Karpas-422 (cell line): ENCODE measurements around the gene ARPIN. TPM values are rescaled to one million over a fixed set of nuclear protein-coding genes. Genes with fewer than 3 reads are reported as not detected.
"Not testable (repeated sequence)": the region's sequence is repeated elsewhere in the genome, so short reads cannot be mapped to it uniquely, and the experiment has no call there.

Experiments
- DNase-seq: peaks from one replicate; pipeline ENCODE4 v3.0.0-alpha.2; 2015
- H2AFZ ChIP-seq: fragments of 200-600 bp; sonication (generic); 2 replicates; pipeline ENCODE4 v1.6.1; 2014; ENCODE audit warnings: antibody characterized with exemption, low read length, mixed read lengths
- H3K27ac ChIP-seq: fragments of 200-600 bp; sonication (generic); 2 replicates; pipeline ENCODE4 v1.5.1; 2014; ENCODE audit warnings: mild to moderate bottlenecking, low read length, moderate library complexity
- H3K27me3 ChIP-seq: fragments of 200-600 bp; sonication (generic); 2 replicates; pipeline ENCODE4 v1.6.1; 2014; ENCODE audit warnings: low read length, mixed read lengths
- H3K36me3 ChIP-seq: fragments of 200-600 bp; sonication (generic); 2 replicates; pipeline ENCODE4 v1.6.1; 2014; ENCODE audit warnings: low read length, mixed read lengths; ENCODE audit not compliant: insufficient read depth
- H3K4me1 ChIP-seq: fragments of 200-600 bp; sonication (generic); 2 replicates; pipeline ENCODE4 v1.6.1; 2014; ENCODE audit warnings: mild to moderate bottlenecking, low read length, mixed read lengths
- H3K4me2 ChIP-seq: fragments of 200-600 bp; sonication (generic); 2 replicates; pipeline ENCODE4 v1.6.1; 2014; ENCODE audit warnings: low read length, low read depth, mild to moderate bottlenecking; ENCODE audit not compliant: poor library complexity, severe bottlenecking
- H3K4me3 ChIP-seq: fragments of 200-600 bp; sonication (generic); 2 replicates; pipeline ENCODE4 v1.5.1; 2014; ENCODE audit warnings: mild to moderate bottlenecking, antibody characterized with exemption, low read length, mixed read lengths
- H3K79me2 ChIP-seq: fragments of 200-600 bp; sonication (generic); 2 replicates; pipeline ENCODE4 v1.6.1; 2014; ENCODE audit warnings: mild to moderate bottlenecking, low read length, mixed read lengths
- H3K9ac ChIP-seq: fragments of 200-600 bp; sonication (generic); 2 replicates; pipeline ENCODE4 v1.6.0; 2014; ENCODE audit warnings: low read length
- H3K9me2 ChIP-seq: fragments of 200-600 bp; sonication (generic), shearing (Covaris generic); replicated peaks from 2 replicates; pipeline ENCODE4 v1.6.0; 2014; ENCODE audit warnings: mild to moderate bottlenecking, low read length, moderate library complexity; ENCODE audit not compliant: insufficient read depth
- H3K9me3 ChIP-seq: fragments of 300-700, 200-600 bp; sonication (generic); 2 replicates; pipeline ENCODE4 v1.6.1; 2014; ENCODE audit warnings: low read length, mixed read lengths
- H4K20me1 ChIP-seq: fragments of 200-600 bp; sonication (generic); 2 replicates; pipeline ENCODE4 v1.6.1; 2014; ENCODE audit warnings: mild to moderate bottlenecking, antibody characterized with exemption, low read length, low read depth; ENCODE audit not compliant: insufficient read depth
- total RNA-seq: library from RNA; depleted of rRNA; stranded (reverse); fragments of >200 nt; shearing (Covaris generic); gene quantifications from 2 replicates; pipeline ENCODE4 v1.2.3, GENCODE V29; 2014; ENCODE audit warnings: low replicate concordance

The ARPIN gene
- total RNA-seq, 1 experiment from 2014 or later = not detected

- Histone ChIP-seq H3K4me1 (peaks cover 25% of the 10 kb centered on the region), H3K9me2 (no peaks in the 10 kb centered on the region), H3K4me2 (peak within 1 kb of the TSS; percentile 77), H3K9me3 (no peaks in the 10 kb centered on the region), H3K36me3 (peaks cover 5% of the 10 kb centered on the region; the same call in 1 of the 2 replicates), H4K20me1 (no peaks in the 10 kb centered on the region), H3K79me2 (peaks cover 37% of the 10 kb centered on the region), H3K9ac (peak within 1 kb of the TSS; percentile 92), H3K27me3 (no peaks in the 10 kb centered on the region), H2AFZ (peak within 1 kb of the TSS; percentile 82), H3K27ac (peak within 1 kb of the TSS; percentile 83), H3K4me3 (peak within 1 kb of the TSS; percentile 88)
- DNase-seq = peak; percentile 97
Observed at GRCh38 chr15:89893696-89894447, 18.9 kb downstream of the ARPIN start, which contains the start of gene AP3S2. TSS of gene AP3S2 (minus strand) at chr15:89893994. CDS start at chr15:89893949, 45 bp downstream.

- Histone ChIP-seq H3K4me2 (peak overlapping the region; percentile 77), H4K20me1 (no peaks in the 10 kb centered on the region), H3K9me3 (no peaks in the 10 kb centered on the region), H3K79me2 (peaks cover 43% of the 10 kb centered on the region), H3K27me3 (no peaks in the 10 kb centered on the region), H3K36me3 (peaks cover 13% of the 10 kb centered on the region; the same call in 1 of the 2 replicates), H3K27ac (peak overlapping the region; percentile 83), H3K9ac (peak overlapping the region; percentile 92), H3K4me3 (peak overlapping the region; percentile 88), H2AFZ (no peak overlapping the region), H3K4me1 (peaks cover 21% of the 10 kb centered on the region), H3K9me2 (no peaks in the 10 kb centered on the region)
- peak; percentile 44 for DNase-seq
Observed at GRCh38 chr15:89893027-89893426, 19.7 kb downstream of the ARPIN start.

GRCh38 chr15:89888214-89888804 lies 24.4 kb downstream of the ARPIN start:
- H3K9me3 ChIP-seq = no peaks in the 10 kb centered on the region
- H3K4me1 ChIP-seq = peaks cover 17% of the 10 kb centered on the region
- H3K27ac ChIP-seq = no peak overlapping the region
- H3K27me3 ChIP-seq = no peaks in the 10 kb centered on the region
- H3K9ac ChIP-seq = no peak overlapping the region
- peaks cover 35% of the 10 kb centered on the region; the same call in 1 of the 2 replicates for H3K36me3 ChIP-seq
- peak; percentile 59 for DNase-seq
- H3K79me2 ChIP-seq = peaks cover 41% of the 10 kb centered on the region
- no peak overlapping the region for H3K4me3 ChIP-seq
- no peaks in the 10 kb centered on the region for H4K20me1 ChIP-seq
- H3K9me2 ChIP-seq = no peaks in the 10 kb centered on the region
- no peak overlapping the region for H2AFZ ChIP-seq
- H3K4me2 ChIP-seq = no peak overlapping the region

GRCh38 chr15:89885611-89886010 lies 27.1 kb downstream of the ARPIN start:
- Histone ChIP-seq H3K27me3 (no peaks in the 10 kb centered on the region), H3K27ac (no peak overlapping the region), H2AFZ (no peak overlapping the region), H4K20me1 (no peaks in the 10 kb centered on the region), H3K9me3 (no peaks in the 10 kb centered on the region), H3K4me1 (no peaks in the 10 kb centered on the region), H3K4me2 (no peak overlapping the region), H3K36me3 (peaks cover 45% of the 10 kb centered on the region; the same call in 1 of the 2 replicates), H3K9me2 (no peaks in the 10 kb centered on the region), H3K4me3 (no peak overlapping the region), H3K79me2 (peaks cover 15% of the 10 kb centered on the region), H3K9ac (no peak overlapping the region)
- DNase-seq = no peak

- not testable (repeated sequence) for H3K4me3 ChIP-seq, H3K4me1 ChIP-seq, H3K9me2 ChIP-seq, H3K27me3 ChIP-seq, H2AFZ ChIP-seq, H3K9me3 ChIP-seq, DNase-seq, H3K9ac ChIP-seq, H3K4me2 ChIP-seq, H3K27ac ChIP-seq, H4K20me1 ChIP-seq
- peaks cover 11% of the 10 kb centered on the region for H3K79me2 ChIP-seq
- H3K36me3 ChIP-seq = peaks cover 46% of the 10 kb centered on the region; the same call in 1 of the 2 replicates
Observed at GRCh38 chr15:89885179-89885578, 27.6 kb downstream of the ARPIN start.

GRCh38 chr15:89883518-89883917 lies 29.2 kb downstream of the ARPIN start:
- Histone ChIP-seq H3K9me3 (no peaks in the 10 kb centered on the region), H3K79me2 (peaks cover 5% of the 10 kb centered on the region; the same call in 1 of the 2 replicates), H3K27me3 (no peaks in the 10 kb centered on the region), H3K9ac (no peak overlapping the region), H2AFZ (no peak overlapping the region), H3K4me3 (no peak overlapping the region), H3K4me2 (no peak overlapping the region), H4K20me1 (no peaks in the 10 kb centered on the region), H3K4me1 (no peaks in the 10 kb centered on the region), H3K27ac (no peak overlapping the region), H3K9me2 (no peaks in the 10 kb centered on the region), H3K36me3 (peaks cover 40% of the 10 kb centered on the region; the same call in 1 of the 2 replicates)
- no peak for DNase-seq

GRCh38 chr15:89880727-89881126 lies 32.0 kb downstream of the ARPIN start:
- H3K9ac ChIP-seq = no peak overlapping the region
- 0 out of 2 replicates have a peak, but pooled peaks cover 2% of the 10 kb centered on the region for H3K79me2 ChIP-seq
- no peaks in the 10 kb centered on the region for H3K27me3 ChIP-seq
- peaks cover 37% of the 10 kb centered on the region; the same call in 1 of the 2 replicates for H3K36me3 ChIP-seq
- H3K4me2 ChIP-seq = no peak overlapping the region
- DNase-seq = no peak
- H3K9me2 ChIP-seq = no peaks in the 10 kb centered on the region
- H4K20me1 ChIP-seq = no peaks in the 10 kb centered on the region
- H3K4me1 ChIP-seq = peaks cover 11% of the 10 kb centered on the region
- no peaks in the 10 kb centered on the region for H3K9me3 ChIP-seq
- no peak overlapping the region for H3K27ac ChIP-seq
- H2AFZ ChIP-seq = no peak overlapping the region
- no peak overlapping the region for H3K4me3 ChIP-seq

GRCh38 chr15:89878323-89878722 lies 34.4 kb downstream of the ARPIN start:
- Histone ChIP-seq H3K9me2 (no peaks in the 10 kb centered on the region), H3K4me1 (peaks cover 21% of the 10 kb centered on the region), H3K27ac (no peak overlapping the region), H3K9ac (no peak overlapping the region), H3K4me3 (no peak overlapping the region), H2AFZ (no peak overlapping the region), H3K27me3 (no peaks in the 10 kb centered on the region), H4K20me1 (no peaks in the 10 kb centered on the region), H3K36me3 (peaks cover 24% of the 10 kb centered on the region; the same call in 1 of the 2 replicates), H3K9me3 (no peaks in the 10 kb centered on the region), H3K4me2 (no peak overlapping the region), H3K79me2 (no peaks in the 10 kb centered on the region; the same call in 1 of the 2 replicates)
- no peak for DNase-seq
